Hematopoietic multipotent progenitor cell treated with erythropoietin and hydrocortisone succinate and interleukin-3 and kit ligand, for 17 days (in vitro differentiated cells): Measurements from ENCODE around the gene MAD1L1.
"Not testable (repeated sequence)": the region's sequence is repeated elsewhere in the genome, so short reads cannot be mapped to it uniquely, and the experiment has no call there.

Source experiments
- DNase-seq: peaks from one replicate; pipeline ENCODE4 v3.0.0-alpha.2; 2015; ENCODE audit warnings: low spot score

The MAD1L1 gene

DNA sequence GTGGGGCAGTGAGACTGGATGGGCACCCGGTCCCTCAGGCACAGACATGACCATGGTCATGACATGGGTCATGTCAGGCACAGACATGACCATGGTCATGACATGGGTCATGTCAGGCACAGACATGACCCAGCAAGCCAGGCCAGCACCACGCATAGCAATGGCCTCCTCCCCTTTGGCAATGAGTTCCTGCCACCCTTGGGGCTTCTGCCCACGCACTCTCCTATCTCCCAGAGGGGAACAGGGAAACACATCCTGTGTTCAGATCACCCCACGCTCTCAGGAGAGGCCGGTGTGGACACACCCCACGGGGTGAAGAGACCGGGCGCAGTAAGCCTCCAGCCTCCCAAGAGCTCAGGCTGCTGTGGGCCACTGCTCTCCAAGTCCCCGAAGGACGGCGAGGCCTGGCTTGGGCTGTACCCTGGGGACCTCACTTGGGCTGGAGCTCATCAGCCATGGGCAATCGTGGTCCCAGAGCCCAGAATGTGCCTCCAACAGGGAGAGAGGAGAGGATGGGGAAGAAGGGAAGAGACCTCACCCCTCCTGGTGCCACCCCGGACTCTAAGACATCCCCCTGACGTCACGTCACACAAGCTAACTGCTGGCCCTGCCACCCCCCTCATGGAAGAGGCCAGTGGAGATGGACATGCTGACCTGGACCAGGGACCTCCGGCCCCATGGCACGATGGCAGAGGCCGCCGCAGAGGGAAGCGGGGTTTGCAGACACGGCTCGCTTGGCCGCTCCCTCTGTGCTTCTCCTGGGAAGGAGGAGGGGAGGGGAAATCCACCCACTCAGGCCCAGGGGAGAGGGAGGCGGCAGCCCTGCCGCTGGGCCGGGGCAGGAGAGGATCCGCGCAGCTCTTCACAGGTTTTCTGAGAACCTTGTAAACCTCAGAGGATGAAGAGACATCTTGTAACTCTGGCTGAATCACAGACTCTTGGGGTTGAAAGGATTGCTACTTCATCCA lies 293.0 kb downstream of the MAD1L1 start:
- DNase-seq, result no peak

- no peak for DNase-seq
Measured at GRCh38 chr7:1938788-1939433, 293.8 kb downstream of the MAD1L1 start.

GRCh38 chr7:1937252-1937605 lies 295.5 kb downstream of the MAD1L1 start:
- DNase-seq, result no peak

- no peak for DNase-seq
Measured at GRCh38 chr7:1936531-1937251, 296.1 kb downstream of the MAD1L1 start.

- no peak for DNase-seq
Measured at GRCh38 chr7:1936006-1936310, 296.8 kb downstream of the MAD1L1 start.

- no peak for DNase-seq
Measured at GRCh38 chr7:1935176-1936005, 297.4 kb downstream of the MAD1L1 start.

DNA sequence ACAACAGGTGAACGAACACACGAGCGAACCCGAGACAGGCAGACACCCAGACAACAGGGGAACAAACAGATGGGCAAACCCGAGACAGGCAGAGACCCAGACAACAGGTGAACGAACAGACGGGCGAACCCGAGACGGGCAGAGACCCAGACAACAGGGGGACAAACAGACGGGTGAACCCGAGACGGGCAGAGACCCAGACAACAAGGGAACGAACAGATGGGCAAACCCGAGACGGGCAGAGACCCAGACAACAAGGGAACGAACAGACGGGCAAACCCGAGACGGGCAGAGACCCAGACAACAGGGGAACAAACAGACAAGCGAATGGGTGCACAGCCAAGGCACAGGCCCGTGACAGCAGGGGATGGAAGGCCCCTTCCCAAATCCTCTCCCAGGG lies 298.0 kb downstream of the MAD1L1 start:
- DNase-seq, result no peak

DNA sequence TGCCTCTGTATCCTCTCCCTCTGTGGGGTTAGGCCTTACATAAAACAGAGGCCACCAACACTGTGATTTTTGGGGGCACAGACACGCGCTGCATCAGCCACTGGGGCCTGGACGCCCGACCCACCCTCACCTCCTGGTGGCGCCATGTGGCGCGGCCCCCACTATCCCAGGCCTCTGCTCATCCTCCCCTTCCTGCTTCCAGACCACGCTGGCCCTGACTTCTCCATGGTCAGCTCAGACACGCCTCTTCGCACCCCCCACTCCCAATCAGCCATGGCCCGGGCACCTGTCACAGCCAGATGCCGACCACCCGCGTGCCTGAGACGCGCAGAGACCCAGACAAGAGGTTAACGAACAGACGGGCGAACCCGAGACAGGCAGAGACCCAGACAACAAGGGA lies 298.7 kb downstream of the MAD1L1 start:
- DNase-seq, result no peak

- no peak for DNase-seq
Measured at GRCh38 chr7:1933066-1933750, 299.5 kb downstream of the MAD1L1 start.

DNA sequence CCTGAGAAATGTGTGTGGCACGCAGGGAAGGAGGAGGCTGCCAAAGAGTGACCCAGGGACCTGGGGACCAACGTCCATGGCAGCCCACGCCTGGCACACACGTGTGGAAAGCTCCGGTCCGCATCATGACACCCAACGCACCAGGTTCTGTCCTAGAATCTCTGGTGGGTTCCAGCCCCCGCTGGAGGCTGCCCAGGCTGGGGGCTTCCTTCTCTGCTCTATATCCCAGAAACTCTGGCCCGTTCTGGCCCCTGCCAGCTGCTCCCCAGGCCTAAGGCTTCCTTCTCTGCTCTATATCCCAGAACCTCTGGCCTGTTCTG lies 300.8 kb downstream of the MAD1L1 start:
- no peak for DNase-seq

DNA sequence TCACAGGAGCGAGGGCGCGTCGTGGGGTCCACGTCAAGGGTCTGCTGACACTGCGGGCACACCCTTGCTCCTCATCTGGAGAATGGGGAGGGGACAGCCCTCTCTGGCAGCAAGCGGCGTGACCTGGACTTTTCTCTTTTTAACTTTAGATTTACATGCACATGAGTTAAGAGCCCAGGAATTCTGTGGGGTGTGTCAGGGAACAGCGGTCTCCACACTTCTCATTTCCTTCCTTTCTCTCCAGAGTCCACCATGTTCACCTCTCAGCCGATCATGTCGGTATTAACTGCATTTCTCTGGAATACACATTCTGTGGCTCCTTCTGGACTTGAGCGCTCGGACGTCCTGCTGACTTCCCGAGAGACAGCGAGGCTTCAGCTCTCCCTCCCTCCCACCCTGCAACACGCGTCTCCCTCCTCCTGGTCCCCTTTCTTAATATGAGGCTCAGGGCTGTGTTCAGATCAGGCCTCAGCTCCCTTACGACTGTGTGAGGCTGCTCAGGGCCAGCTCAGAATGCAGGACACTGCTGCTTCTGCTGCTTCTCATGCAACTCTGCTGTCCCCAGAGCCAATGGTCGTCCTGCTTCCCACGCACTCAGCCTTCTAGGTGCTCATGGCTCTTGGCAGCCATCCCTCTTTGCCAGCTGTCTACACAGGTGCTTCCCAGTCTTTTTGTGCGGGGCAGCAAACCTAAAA lies 301.3 kb downstream of the MAD1L1 start:
- DNase-seq, result no peak

- no peak for DNase-seq
Measured at GRCh38 chr7:1930381-1931065, 302.2 kb downstream of the MAD1L1 start.

GRCh38 chr7:1929349-1929925 lies 303.3 kb downstream of the MAD1L1 start:
- DNase-seq, result not testable (repeated sequence)

DNA sequence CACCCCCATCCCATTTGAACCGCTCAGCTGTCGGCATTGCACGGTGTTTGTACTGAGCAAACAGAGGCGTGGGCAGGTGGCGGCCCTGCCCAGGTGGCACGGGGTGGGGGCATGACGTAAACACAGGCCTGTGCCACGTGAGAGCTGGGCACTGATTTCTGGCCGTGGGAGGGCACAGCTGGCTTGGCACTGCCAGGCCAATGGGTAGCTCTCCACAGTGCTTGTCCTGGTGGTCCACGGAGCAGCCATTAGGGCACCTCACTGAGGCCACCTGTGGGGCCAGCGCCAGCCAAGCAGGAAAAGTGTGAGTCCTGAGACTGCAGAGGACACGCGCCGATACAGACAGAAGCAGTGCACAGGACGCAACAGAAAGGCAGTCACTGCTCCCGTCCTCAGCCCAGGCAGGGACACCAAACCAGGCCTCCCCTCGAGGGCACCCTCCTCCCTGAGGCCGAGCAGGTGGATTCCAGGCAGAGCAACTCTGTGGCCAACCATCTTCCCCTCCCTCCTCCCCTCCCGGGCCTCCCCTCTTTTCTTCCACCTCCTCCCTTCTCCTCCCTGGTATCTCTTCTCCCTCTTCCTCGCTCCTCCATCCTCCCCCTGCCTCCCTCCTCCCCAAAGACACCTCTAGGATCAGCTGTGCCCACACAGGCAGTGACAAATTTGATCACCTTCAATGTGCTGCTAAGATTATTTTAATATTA lies 303.9 kb downstream of the MAD1L1 start:
- DNase-seq, result no peak

DNA sequence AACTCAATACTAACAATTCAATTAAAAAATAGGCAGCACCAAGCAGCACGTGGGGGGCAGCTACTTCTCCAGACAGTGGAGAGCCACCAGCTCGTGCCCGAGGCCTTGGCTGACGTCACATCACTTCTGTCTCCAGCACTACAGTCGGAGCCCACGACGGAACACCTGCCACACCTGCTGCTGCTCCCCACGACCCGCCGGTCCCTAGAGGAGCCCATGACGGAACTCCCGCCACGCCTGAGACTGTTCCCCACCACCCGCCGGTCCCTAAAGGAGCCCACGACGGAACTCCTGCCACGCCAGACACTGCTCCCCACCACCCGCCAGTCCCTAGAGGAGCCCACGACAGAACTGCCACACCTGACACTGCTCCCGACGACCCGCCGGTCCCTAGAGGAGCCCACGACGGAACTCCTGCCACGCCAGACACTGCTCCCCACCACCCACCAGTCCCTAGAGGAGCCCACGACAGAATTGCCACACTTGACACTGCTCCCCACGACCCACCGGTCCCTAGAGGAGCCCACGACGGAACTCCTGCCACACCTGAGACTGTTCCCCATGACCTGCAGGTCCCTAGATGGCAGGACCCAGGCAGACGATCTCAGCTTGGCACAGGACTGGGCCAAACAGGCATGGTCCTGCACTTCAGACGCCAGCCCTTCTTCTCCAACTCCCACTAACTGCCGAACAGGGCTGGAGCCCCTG lies 304.7 kb downstream of the MAD1L1 start:
- no peak for DNase-seq

DNA sequence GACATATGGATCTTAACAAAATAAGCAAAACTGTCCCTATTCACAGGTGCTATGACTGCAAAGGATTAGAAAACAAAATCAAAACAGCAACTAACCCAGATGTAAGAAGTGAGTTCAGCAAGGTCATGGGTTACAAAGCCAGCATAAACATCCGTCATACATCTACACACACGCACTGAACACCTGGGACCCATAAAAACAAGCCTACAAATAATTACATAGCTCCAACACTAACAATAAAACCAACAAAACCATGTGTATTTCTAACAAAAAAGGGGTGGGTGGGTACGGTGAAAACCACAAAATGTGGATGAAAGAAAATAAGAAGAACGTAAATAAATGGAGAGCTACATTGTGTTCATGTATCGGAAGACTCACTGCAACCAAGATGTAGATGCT lies 305.8 kb downstream of the MAD1L1 start:
- no peak for DNase-seq

DNA sequence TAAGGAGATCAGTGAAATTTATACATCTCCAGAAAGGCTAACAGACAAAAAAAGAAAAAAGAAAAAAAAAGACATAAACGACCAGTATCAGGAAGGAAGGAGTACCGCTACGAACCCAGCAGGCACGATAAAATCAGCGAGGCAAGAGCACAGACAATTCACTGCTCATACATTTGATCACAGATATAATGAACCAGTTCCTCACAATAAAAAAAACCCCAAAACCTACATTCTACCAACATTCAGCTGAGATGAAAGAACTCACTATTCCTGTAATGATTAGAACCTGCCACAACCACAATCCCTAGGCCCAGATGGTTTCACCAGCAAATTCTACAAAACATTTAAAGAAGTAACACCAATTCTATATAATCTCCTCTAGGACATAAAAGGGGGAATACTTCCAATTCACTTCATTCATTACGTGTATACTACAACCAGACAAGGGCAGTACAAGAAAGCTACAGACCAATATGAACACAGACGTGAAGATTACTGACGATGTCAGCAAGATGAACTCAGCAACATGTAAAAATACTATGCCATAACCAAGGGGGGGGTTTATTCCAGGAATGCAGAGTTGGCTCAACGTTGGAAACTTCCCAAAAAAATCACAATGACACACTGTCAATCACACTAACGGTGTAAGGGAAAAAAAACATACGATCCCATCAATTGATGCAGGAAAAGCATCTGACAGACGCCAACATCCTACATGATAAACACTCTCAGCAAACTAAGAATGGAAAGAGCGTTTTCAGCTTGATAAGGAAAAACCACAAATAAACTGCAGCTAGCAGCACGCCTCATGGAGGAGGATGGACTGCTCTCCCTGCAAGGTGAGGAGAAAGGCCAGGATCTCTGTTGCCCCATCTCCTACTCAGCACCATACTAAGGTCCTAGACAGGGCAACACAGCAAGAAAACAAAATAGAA lies 306.5 kb downstream of the MAD1L1 start:
- no peak for DNase-seq

DNA sequence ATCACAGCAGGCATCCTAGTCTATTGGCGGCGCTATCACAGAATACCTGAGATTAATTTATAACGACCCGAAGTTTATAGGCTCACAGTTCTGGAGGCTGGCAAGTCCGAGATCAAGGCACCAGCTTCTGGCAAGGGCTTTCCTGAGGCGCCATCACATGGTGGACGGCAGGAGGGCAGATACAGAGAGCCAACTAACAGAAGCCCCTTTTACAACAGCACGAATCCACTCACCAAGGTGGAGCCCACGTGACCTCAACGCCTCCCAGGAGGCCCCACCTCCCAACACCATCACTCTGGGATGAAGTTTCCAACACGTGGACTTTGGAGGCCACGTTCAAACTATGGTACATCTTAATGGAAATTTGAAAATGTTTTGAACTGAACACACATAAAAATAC lies 307.4 kb downstream of the MAD1L1 start:
- DNase-seq, result no peak
